HG02938 (cell line): ENCODE measurements around the gene ANKRD62.
"Not testable (repeated sequence)": the region's sequence is repeated elsewhere in the genome, so short reads cannot be mapped to it uniquely, and the experiment has no call there.

ENCODE experiments used
- ATAC-seq: cut with Tn5 transposase; IDR thresholded peaks from one replicate; pipeline ENCODE4 v1.9.1; 2021; ENCODE audit warnings: mild to moderate bottlenecking, moderate library complexity; ENCODE audit not compliant: unreplicated experiment

ANKRD62 gene

DNA sequence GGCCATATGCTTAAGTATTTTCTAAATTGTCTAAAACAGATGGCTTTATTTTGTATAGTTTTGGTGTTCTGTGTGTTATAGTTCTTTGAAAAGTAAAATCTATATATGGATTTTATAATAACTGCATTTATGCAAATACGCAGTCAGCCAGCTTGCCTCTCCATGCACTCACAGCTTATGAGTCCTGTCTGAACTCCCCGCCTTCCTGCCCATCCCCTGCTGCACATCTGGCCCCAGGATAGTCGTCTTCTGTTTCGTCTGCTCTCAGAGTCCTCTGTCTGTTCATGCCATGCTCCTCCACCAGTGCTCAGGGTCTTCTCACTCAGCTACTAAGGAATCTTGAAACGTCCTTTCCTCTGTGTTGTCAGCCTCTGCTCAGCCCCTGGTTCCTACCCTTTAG lies 28.2 kb upstream of the ANKRD62 start:
- no peak for ATAC-seq

DNA sequence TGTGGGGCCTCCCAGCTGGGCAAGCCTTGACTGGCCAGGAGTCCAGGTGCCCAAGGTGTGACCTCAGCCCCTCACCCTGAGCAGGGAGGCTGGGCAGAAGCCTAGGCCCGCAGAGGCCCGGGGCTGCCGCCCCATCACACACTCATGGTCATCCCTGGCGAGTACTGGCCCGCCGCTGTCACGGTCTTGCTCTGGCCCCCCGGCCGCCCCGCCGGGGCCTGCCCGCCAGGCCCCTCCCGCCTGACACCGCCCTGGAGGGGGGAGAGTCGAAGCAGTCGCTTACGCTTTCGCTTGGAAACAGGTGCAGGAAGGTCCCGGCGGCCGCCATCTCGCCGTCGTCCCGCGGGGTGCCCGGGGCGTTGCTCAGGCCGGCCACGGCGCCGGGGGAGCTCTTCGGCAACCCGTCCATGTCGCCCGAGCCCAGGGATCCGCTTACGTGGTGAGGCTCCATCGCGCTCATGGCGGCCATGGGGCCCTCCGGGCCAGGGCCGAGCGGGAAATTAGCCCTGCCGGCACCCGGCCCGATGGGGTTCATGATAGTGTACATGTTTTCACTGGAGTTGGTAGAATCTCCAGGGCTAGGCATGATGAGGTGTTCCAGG lies 26.6 kb upstream of the ANKRD62 start:
- ATAC-seq, result no peak

- no peak for ATAC-seq
These were observed 26.0 kb upstream of the ANKRD62 start for GRCh38 chr18:12067671-12068070.

- ATAC-seq, result not testable (repeated sequence)
These were observed 25.2 kb upstream of the ANKRD62 start for GRCh38 chr18:12068316-12068949.

- ATAC-seq, result no peak
These were observed 24.7 kb upstream of the ANKRD62 start for GRCh38 chr18:12068950-12069320.

DNA sequence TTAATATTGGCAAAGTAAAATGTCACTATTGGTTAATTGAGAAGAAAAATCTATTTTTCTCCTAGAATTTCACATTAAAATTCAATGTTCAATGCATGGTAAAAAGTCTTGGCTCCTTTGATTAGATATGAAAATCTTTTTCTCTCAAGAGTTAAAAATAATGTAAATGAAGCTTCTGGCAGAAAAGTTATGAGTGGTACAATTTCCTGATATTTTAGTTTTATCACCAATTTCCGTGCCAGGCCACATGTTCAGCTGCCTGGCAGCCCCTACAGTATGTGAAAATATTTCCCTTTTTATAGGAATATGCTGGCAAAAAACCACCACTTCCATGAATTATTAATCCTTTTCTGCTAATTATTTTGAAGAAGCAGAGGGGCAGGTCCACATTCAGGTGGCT lies 22.6 kb upstream of the ANKRD62 start:
- ATAC-seq, result not testable (repeated sequence)

DNA sequence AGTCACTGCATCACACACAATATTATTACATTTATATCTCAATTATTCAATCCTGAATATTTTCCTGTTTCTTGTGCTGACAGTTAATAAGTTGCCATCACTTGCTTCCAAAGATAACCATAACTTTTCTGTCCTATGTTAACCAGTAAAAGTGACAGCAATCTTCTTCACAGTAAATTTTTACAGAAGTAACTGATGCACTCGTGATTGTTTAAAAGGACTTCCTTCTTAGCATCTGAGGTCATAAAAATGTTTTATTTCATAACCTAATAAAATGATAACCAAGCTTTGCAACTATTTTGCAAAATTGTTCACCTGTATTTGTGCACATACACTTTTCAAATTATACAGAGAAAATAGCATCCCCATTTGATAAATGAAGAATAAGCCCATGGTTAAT lies 20.6 kb upstream of the ANKRD62 start:
- ATAC-seq, result no peak

GRCh38 chr18:12074736-12075135 lies 18.9 kb upstream of the ANKRD62 start:
- ATAC-seq, result no peak

- ATAC-seq, result no peak
These were observed 17.1 kb upstream of the ANKRD62 start for GRCh38 chr18:12076424-12077140.

GRCh38 chr18:12077994-12078393 lies 15.6 kb upstream of the ANKRD62 start:
- not testable (repeated sequence) for ATAC-seq

DNA sequence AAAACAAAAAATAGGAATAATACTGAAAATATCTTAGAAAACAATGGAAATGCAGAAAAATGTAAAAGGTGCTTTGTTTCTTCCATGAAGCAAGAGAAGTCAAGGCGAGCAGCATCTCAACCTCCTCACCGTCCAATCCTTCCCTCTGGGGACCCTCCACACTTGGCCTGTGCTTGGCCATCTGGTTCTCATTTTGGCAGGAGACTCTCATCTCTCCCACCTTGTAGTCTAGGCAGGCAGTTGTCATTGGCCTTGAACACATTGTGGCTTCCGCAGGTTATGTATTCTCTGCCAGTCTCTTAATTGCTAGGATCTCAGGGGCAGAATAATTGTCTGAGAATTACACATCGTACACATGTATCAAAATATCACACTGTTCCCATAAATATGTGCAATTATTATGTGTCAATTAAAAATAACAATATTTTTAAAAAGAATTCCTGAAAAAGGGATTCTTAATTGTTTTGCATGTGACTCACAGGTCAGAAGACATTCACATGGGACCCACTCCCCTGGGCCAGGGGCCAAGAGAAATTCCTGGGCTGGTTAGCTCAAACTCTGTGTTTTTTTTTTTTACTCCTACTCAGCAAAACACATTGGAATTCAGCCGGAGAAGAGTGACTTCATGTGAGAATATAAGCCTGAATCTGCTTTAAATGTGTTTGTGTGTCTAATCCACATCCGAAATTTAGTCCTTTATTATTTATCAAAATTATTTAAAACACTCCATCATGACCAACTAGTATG lies 14.0 kb upstream of the ANKRD62 start:
- ATAC-seq, result no peak

- ATAC-seq, result no peak
These were observed 8.5 kb upstream of the ANKRD62 start for GRCh38 chr18:12085136-12085535.

- no peak for ATAC-seq
These were observed 7.9 kb upstream of the ANKRD62 start for GRCh38 chr18:12085786-12086185.

- no peak for ATAC-seq
These were observed 7.4 kb upstream of the ANKRD62 start for GRCh38 chr18:12086249-12086648.

- ATAC-seq, result no peak
These were observed 6.8 kb upstream of the ANKRD62 start for GRCh38 chr18:12086677-12087470.

GRCh38 chr18:12087471-12088025 lies 6.1 kb upstream of the ANKRD62 start:
- ATAC-seq, result no peak

GRCh38 chr18:12088096-12088495 lies 5.5 kb upstream of the ANKRD62 start:
- no peak for ATAC-seq

DNA sequence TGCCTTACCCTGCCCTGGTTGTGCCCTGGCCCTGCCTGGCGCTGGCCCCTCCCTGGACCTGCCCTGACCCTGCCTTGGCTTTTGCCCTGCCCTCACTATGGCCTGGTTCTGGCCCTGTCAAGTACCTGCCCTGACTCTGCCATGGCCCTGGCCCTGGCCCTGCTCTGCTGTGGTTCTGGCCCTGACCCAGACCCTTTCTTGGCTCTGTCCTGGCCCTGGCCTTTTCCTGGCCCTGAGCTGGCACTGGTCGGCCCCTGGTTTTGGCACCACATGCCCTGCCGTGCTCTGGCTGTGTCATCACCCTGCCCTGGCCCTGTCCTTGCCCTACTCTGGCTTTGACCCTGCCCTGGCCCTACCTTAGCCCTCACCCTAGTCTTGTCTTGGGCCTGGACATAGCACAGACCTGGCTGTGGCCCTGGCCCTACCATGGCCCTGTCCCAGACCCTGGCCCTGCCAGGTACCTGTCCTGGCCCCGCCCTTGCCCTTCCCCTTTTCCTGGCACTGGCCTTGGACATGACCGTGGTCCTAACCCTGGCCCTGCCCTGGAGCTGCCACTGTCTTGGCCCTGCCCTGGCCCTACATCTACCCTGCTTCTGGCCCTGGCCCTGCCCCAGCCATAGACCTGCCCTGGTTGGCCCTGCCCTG lies 4.8 kb upstream of the ANKRD62 start:
- ATAC-seq, result no peak

GRCh38 chr18:12091538-12092141 lies 2.0 kb upstream of the ANKRD62 start:
- no peak for ATAC-seq
